Activated CD8-positive, alpha-beta T cell treated with anti-CD3 and anti-CD28 coated beads, Interleukin-2, amount 10 ng/mL, durations not matched to agents 7 days and 5 days (primary cell): ENCODE results near the gene DYRK3. TPM values are rescaled to one million over a fixed set of nuclear protein-coding genes. Genes with fewer than 3 reads are reported as not detected.

Source experiments
- ATAC-seq: fragments of 150-1000 bp; cut with Tn5 transposase; one replicate; pipeline ENCODE4 v1.10.0; 2021; ENCODE audit warnings: moderate library complexity
- CTCF ChIA-PET: fragments of 350-600 bp; sonication (Branson Sonifier 250); formaldehyde crosslinking; loops from one replicate; lab custom pipeline; 2021; ENCODE audit warnings: antibody characterized with exemption; lab: Charles Lee
- POLR2A ChIA-PET: fragments of 350-600 bp; sonication (Branson Sonifier 250); formaldehyde crosslinking; loops from one replicate; lab custom pipeline; 2021; ENCODE audit warnings: antibody characterized with exemption; lab: Charles Lee
- DNase-seq: peaks from one replicate; pipeline ENCODE4 v3.0.0-alpha.2; 2020
- H3K27ac Mint-ChIP-seq: one replicate; pipeline ENCODE4 v1.8.0; 2021; ENCODE audit warnings: mild to moderate bottlenecking, mixed read lengths
- H3K27me3 Mint-ChIP-seq: one replicate; pipeline ENCODE4 v1.8.0; 2021; ENCODE audit warnings: low read depth, mixed read lengths
- H3K36me3 Mint-ChIP-seq: one replicate; pipeline ENCODE4 v1.8.0; 2021; ENCODE audit warnings: low read depth, mixed read lengths
- H3K4me1 Mint-ChIP-seq: one replicate; pipeline ENCODE4 v1.8.0; 2021; ENCODE audit warnings: low read depth, mixed read lengths
- H3K4me3 Mint-ChIP-seq: one replicate; pipeline ENCODE4 v1.8.0; 2021; ENCODE audit warnings: mild to moderate bottlenecking, mixed read lengths
- H3K9me3 Mint-ChIP-seq: one replicate; pipeline ENCODE4 v1.8.0; 2022; ENCODE audit warnings: mixed read lengths; ENCODE audit not compliant: insufficient read depth
- total RNA-seq, 2 experiments: library from RNA; stranded (reverse); gene quantifications; one replicate each; pipeline ENCODE4 v1.2.3, GENCODE V29; 2021

The DYRK3 gene
- total RNA-seq, 2 experiments from 2014 or later = 5.3 to 5.9 TPM

DNA sequence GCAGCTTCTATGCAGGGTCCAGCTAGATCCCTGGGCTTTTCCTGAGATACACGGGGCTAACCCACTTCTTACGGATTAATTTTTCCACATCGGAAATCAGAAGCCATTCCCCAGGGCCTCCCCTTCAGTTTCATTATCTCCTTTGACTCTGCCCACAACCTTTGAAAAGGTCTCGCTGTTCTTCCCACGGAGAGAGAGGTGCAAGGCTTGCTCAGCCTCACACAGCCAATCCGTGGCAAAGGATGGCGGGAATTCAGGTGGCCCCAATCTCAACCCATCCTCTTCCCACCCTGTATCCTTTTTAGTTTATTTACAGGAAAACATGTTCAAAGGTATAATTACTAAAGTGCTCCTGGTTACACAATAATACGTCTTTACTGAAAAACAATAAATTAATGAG lies 48.7 kb downstream of the DYRK3 start:
- Mint-ChIP-seq H3K4me1 (peaks cover 40% of the 10 kb centered on the region), H3K27me3 (peaks cover 20% of the 10 kb centered on the region), H3K27ac (no peak overlapping the region), H3K4me3 (peak overlapping the region; percentile 74), H3K9me3 (no peaks in the 10 kb centered on the region), H3K36me3 (peaks cover 3% of the 10 kb centered on the region)
- DNase-seq (no peak), ATAC-seq (no peak)
- ChIA-PET POLR2A (interaction anchor here (0.7 to 1.4 kb wide), 5 partner anchors 9 to 74 kb away, joined by 3 to 5 read pairs (median 3); no protein-coding TSS in a partner anchor), CTCF (interaction anchor here (1.0 to 4.3 kb wide), 3 partner anchors 16 to 26 kb away, joined by 3 to 31 read pairs (median 7); no protein-coding TSS in a partner anchor)

DNA sequence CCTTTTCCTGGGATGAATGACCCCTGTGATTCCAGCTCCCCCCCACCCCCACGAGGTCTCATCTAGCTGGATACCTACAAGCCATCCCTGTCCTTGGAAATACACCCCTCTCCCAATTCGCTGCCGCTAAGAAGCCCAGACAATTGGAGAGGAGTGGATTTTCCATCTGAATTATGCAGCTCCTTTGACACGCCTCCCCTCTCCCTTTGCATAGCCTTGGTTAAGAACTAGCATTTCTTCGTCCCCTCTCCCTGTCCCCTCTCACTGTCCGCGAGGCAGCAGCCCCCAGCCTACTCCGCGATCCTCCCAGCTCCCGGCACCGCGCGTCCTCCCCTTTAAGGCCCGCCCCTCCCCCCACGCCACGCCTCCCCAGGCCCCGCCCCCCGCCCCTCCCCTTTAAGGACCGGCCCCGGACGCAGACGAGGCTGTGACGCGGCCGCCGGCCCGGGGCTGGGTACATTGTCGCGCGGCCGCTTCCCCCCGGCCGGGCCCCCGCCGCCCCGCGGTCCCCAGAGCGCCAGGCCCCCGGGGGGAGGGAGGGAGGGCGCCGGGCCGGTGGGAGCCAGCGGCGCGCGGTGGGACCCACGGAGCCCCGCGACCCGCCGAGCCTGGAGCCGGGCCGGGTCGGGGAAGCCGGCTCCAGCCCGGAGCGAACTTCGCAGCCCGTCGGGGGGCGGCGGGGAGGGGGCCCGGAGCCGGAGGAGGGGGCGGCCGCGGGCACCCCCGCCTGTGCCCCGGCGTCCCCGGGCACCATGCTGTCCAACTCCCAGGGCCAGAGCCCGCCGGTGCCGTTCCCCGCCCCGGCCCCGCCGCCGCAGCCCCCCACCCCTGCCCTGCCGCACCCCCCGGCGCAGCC lies 49.4 kb downstream of the DYRK3 start, which contains the start of gene MAPKAPK2:
Gene MAPKAPK2, plus strand, starts transcription at position 428 of the 856 bp plus-strand sequence. Its CDS starts 325 bp downstream, at position 753.
- peak; percentile 70 for ATAC-seq
- peak; percentile 81 for DNase-seq
- peaks cover 41% of the 10 kb centered on the region for H3K4me1 Mint-ChIP-seq
- peaks cover 20% of the 10 kb centered on the region for H3K27me3 Mint-ChIP-seq
- no peaks in the 10 kb centered on the region for H3K9me3 Mint-ChIP-seq
- peak within 1 kb of the TSS; percentile 99 for H3K4me3 Mint-ChIP-seq
- CTCF ChIA-PET = interaction anchor here (1.0 to 4.3 kb wide), 2 partner anchors 17 to 20 kb away, joined by 7 to 31 read pairs; no protein-coding TSS in a partner anchor
- H3K27ac Mint-ChIP-seq = peak within 1 kb of the TSS; percentile 95
- peaks cover 5% of the 10 kb centered on the region for H3K36me3 Mint-ChIP-seq
- POLR2A ChIA-PET = interaction anchor here (0.7 to 2.7 kb wide), 6 partner anchors 9 to 75 kb away, joined by 3 to 8 read pairs (median 4); no protein-coding TSS in a partner anchor

DNA sequence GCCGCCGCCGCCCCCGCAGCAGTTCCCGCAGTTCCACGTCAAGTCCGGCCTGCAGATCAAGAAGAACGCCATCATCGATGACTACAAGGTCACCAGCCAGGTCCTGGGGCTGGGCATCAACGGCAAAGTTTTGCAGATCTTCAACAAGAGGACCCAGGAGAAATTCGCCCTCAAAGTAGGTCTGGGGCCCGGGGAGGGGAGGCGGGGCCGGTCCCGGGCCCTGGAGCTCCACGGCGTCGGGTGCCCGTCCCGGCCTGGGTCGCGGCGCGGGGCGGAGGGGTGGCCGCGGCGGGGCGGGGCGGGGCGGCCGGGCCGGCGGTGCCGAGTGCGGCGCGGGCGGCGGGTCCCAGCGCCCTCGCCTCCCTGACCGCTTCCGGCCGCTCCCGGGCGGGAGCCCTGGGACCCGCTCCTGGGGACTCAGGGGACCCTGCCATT lies 50.0 kb downstream of the DYRK3 start:
- Mint-ChIP-seq H3K27ac (peak overlapping the region; percentile 95), H3K4me3 (peak overlapping the region; percentile 99), H3K36me3 (peaks cover 6% of the 10 kb centered on the region), H3K9me3 (no peaks in the 10 kb centered on the region), H3K4me1 (peaks cover 41% of the 10 kb centered on the region), H3K27me3 (peaks cover 20% of the 10 kb centered on the region)
- ChIA-PET CTCF (no interaction called here), POLR2A (interaction anchor here (2.7 kb wide), 1 partner anchor 16 kb away, joined by 8 read pairs; no protein-coding TSS in a partner anchor)
- ATAC-seq (peak; percentile 56), DNase-seq (peak; percentile 46)

DNA sequence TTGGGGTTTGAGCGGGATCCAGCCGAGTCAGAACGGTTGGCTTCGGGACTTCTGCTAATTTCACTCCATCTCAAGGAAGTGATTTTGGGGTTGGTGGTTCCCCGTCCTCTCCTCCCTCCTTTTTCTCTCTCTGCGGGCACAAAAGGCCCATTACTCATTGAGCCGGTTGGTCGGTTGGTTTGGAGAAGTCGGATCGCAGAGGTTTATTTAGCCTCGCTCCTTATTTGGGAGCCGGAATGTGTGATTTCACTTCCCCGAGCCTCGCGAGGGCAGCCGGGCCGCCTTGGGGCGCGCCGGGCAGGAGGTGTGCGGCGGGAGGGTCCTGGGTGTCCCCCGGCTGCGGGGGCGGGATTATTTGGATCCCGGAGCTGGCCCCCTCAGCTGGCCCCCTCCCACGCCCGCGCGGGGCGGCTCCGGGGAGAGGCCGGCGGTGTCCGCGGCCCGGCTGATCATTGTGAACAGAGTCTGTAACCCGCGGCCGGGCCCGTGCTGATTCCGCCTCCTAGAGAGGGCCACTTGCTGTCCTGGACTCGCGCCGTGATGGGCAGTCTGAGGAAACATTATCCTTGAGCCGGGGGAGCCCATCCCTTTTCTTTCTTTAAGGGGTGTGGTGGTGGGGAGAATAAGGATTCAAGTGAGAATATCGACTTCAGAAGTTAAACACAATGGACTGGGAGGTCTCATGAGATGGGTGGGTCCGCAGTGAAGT lies 50.6 kb downstream of the DYRK3 start:
- DNase-seq (peak; percentile 59), ATAC-seq (peak; percentile 58)
- ChIA-PET POLR2A (interaction anchor here (1.2 to 2.7 kb wide), 2 partner anchors 16 to 117 kb away, joined by 4 to 8 read pairs; no protein-coding TSS in a partner anchor), CTCF (interaction anchor here (0.7 to 1.4 kb wide), 3 partner anchors 40 to 226 kb away, joined by 4 read pairs; no protein-coding TSS in a partner anchor)
- peak overlapping the region; percentile 99 for H3K4me3 Mint-ChIP-seq
- H3K36me3 Mint-ChIP-seq = peaks cover 6% of the 10 kb centered on the region
- peaks cover 20% of the 10 kb centered on the region for H3K27me3 Mint-ChIP-seq
- peak overlapping the region; percentile 99 for H3K27ac Mint-ChIP-seq
- H3K9me3 Mint-ChIP-seq = no peaks in the 10 kb centered on the region
- peaks cover 46% of the 10 kb centered on the region for H3K4me1 Mint-ChIP-seq

DNA sequence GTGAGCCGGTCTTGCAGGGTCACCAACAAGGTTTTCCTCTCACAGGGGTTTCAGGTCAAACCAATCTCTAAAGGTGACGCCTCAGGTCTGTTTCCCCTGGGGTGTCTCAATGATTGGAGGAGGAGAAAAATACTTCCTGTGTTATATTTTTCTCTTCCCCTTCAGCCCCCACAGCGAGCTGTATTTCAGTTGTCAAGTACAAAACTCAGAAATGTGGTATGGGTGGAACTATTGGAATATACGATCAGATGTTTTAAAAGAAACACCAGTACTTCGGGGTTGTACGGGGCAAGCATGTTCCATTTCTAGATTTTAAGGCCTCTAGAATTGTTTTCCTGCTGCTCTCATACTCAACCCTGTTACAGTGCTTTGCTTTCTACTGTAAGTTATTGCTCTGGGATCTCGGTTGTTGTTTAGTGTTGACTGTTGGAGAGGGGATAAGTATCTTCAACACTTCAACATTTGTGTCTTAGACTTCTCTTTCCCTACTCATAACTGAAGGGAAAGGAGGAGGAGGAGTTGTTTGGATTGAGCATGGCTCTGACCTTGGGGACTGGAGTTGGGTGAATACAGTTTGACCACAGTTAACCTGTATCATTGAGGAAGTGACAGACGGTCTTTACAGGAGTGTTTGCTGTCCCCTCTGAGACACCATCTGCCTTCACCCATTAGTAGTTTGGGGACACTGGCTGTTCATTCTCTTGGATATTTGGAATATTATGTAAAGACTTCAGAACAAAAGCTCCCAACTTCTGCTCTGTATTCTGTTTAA lies 51.3 kb downstream of the DYRK3 start:
- ATAC-seq (peak; percentile 42), DNase-seq (peak; percentile 59)
- POLR2A ChIA-PET = interaction anchor here (0.6 to 2.7 kb wide), 5 partner anchors 15 to 177 kb away, joined by 3 to 8 read pairs (median 4); no protein-coding TSS in a partner anchor

DNA sequence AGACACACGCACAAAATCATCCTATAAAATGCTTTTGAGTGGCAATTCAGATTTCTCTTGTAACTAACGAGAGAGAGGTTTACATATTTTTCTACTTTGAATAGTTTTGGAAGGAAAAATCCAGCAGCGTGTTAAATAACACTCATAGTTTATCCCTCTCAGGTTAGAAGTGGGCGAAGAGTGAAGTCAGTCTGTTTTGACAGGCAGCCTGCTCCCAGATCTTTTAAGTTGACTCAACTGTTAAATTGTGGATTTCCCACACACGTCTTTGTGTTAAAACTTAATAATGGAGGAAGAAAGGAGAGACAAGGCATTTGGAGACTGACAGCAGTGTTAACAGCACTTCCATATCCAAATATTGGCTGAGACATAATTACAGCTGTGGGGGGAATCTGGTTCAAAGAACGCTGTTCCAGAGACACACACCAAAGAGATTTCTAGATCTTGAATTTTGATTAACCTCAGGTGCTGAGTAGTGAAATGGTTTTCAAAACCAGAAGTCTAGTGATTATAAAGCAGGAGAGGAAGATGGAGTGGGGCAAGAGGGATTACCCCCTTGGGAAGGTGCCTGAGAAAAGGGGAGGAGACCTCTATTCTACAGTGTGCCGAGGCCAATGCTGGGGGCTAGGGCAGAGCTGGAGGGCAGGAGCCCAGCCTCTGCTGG lies 52.0 kb downstream of the DYRK3 start:
- ATAC-seq (no peak), DNase-seq (no peak)
- Mint-ChIP-seq H3K4me1 (peaks cover 56% of the 10 kb centered on the region), H3K27ac (peak overlapping the region; percentile 99), H3K9me3 (no peaks in the 10 kb centered on the region), H3K27me3 (peaks cover 12% of the 10 kb centered on the region), H3K4me3 (peak overlapping the region; percentile 99), H3K36me3 (peaks cover 6% of the 10 kb centered on the region)
- ChIA-PET POLR2A (interaction anchor here (0.9 to 1.5 kb wide), 5 partner anchors 10 to 116 kb away, joined by 3 to 4 read pairs (median 3); no protein-coding TSS in a partner anchor), CTCF (interaction anchor here (0.8 to 3.4 kb wide), 5 partner anchors 15 to 225 kb away, joined by 3 to 22 read pairs (median 4); no protein-coding TSS in a partner anchor)

More for the DNA sequence above, 51.3 kb downstream of the DYRK3 start:
- peak overlapping the region; percentile 99 for H3K4me3 Mint-ChIP-seq
- no peaks in the 10 kb centered on the region for H3K9me3 Mint-ChIP-seq
- H3K27ac Mint-ChIP-seq = peak overlapping the region; percentile 99
- H3K27me3 Mint-ChIP-seq = peaks cover 16% of the 10 kb centered on the region
- CTCF ChIA-PET = interaction anchor here (0.6 to 3.4 kb wide), 6 partner anchors 16 to 225 kb away, joined by 3 to 22 read pairs (median 4); no protein-coding TSS in a partner anchor
- H3K36me3 Mint-ChIP-seq = peaks cover 6% of the 10 kb centered on the region
- H3K4me1 Mint-ChIP-seq = peaks cover 48% of the 10 kb centered on the region

DNA sequence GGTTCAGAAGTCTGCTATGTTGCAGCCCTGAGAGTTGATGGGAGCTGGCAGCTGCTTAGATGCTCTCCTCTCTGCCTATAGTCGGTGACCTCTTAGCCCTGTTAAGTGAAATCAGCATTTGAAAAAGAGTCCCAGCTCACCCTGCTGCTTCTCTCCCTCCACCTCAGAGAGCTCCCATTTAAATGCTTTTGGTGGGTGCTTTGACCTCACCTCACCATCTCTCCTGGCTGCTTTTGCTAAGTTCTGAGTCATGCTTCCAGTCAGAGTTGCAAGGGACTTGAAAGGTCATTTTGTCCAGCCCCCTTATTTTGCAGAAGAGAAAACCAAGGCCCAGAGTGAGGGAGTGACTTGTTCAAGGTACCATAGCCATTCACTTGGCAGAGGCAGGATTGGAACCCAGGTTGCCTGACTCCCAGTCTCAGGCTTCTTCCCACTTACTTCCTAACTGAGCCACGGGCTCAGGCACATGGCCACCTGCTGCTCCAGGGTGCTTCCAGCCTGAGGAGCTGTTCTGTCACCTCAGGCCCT lies 52.6 kb downstream of the DYRK3 start:
- H3K36me3 Mint-ChIP-seq = peaks cover 6% of the 10 kb centered on the region
- ATAC-seq = no peak

DNA sequence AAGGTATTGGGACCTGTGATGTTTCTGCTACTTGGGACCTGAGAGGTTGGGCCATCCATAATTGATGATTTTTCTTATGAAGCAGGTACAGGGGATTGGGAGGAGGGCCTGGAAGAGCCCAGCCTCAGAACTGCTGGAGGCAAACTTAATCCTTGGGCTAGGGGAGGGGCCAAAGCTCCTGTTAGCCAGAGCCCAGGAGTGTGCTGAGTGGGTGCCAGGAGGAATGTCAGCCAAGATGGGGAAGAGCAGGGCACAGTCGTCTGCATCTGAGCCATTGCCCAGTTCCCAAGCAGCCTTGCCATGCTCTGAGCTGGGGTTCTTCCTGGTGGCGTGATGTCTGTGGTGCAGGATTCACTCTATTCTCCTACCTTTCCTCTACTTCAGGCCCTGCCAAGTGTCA lies 55.2 kb downstream of the DYRK3 start:
- H3K27ac Mint-ChIP-seq = no peak overlapping the region
- no peaks in the 10 kb centered on the region for H3K27me3 Mint-ChIP-seq
- CTCF ChIA-PET = interaction anchor here (0.8 to 3.3 kb wide), 9 partner anchors 22 to 222 kb away, joined by 3 to 13 read pairs (median 4); partner anchors contain the start of genes DYRK3 and EIF2D
- H3K4me3 Mint-ChIP-seq = no peak overlapping the region
- no peak for ATAC-seq
- H3K9me3 Mint-ChIP-seq = no peaks in the 10 kb centered on the region
- no peak for DNase-seq
- peaks cover 6% of the 10 kb centered on the region for H3K36me3 Mint-ChIP-seq
- peaks cover 56% of the 10 kb centered on the region for H3K4me1 Mint-ChIP-seq
- POLR2A ChIA-PET = interaction anchor here (1.2 to 2.9 kb wide), 3 partner anchors 10 to 26 kb away, joined by 3 to 10 read pairs (median 4); no protein-coding TSS in a partner anchor

More for the DNA sequence above, 52.6 kb downstream of the DYRK3 start:
- Mint-ChIP-seq H3K9me3 (no peaks in the 10 kb centered on the region), H3K27ac (no peak overlapping the region), H3K4me1 (peaks cover 56% of the 10 kb centered on the region), H3K27me3 (peaks cover 8% of the 10 kb centered on the region), H3K4me3 (no peak overlapping the region)
- no peak for DNase-seq
- POLR2A ChIA-PET = interaction anchor here (0.5 to 1.5 kb wide), 5 partner anchors 9 to 27 kb away, joined by 3 to 4 read pairs (median 3); no protein-coding TSS in a partner anchor
- CTCF ChIA-PET = interaction anchor here (0.8 to 3.4 kb wide), 6 partner anchors 15 to 224 kb away, joined by 3 to 22 read pairs (median 4); no protein-coding TSS in a partner anchor

DNA sequence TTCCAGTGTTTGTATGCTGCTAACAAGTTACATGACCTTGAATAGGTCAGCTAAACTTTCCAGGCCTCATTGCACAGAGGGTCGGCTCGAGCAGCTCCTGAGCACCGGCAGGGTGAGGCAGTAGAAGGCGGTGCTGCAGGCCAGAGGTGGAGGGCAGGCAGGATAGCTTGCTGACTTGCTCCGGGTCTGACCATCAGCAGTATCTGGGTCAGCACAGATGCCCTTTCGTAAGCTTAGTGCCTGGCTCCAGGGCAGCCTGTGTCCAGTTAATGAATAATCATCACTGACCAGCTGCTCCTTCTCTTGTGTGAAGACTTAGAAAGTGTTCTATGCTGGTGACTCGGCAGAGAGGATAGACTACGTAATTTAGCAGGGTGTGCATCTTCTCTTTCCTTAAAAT lies 56.3 kb downstream of the DYRK3 start:
- ChIA-PET CTCF (interaction anchor here (0.8 to 3.8 kb wide), 9 partner anchors 9 to 218 kb away, joined by 3 to 17 read pairs (median 4); partner anchors contain the start of genes DYRK3 and EIF2D), POLR2A (interaction anchor here (1.5 to 2.9 kb wide), 2 partner anchors 9 to 25 kb away, joined by 4 to 10 read pairs; no protein-coding TSS in a partner anchor)
- H3K4me1 Mint-ChIP-seq = peaks cover 55% of the 10 kb centered on the region
- H3K27ac Mint-ChIP-seq = no peak overlapping the region
- no peak for DNase-seq
- no peaks in the 10 kb centered on the region for H3K27me3 Mint-ChIP-seq
- no peak for ATAC-seq
- peaks cover 3% of the 10 kb centered on the region for H3K36me3 Mint-ChIP-seq
- no peaks in the 10 kb centered on the region for H3K9me3 Mint-ChIP-seq
- no peak overlapping the region for H3K4me3 Mint-ChIP-seq
